Fibroblast of the aortic adventitia (primary cell): Measurements from ENCODE around the gene NSUN7. TPM values are rescaled to one million over a fixed set of nuclear protein-coding genes. Genes with fewer than 3 reads are reported as not detected.

Experiments
- DNase-seq: peaks from one replicate; pipeline ENCODE4 v3.0.0-alpha.2; 2010; ENCODE audit warnings: low read depth
- H3K4me3 ChIP-seq: 2 replicates; pipeline ENCODE4 v1.5.1; 2011; ENCODE audit warnings: low read depth, mild to moderate bottlenecking, control low read depth, low read length, moderate library complexity
- CTCF ChIP-seq: IDR thresholded peaks from 2 replicates; pipeline ENCODE4 v1.5.1; 2011; ENCODE audit warnings: mild to moderate bottlenecking, low read length, control low read depth, inconsistent platforms; ENCODE audit not compliant: insufficient read depth
- total RNA-seq: library from RNA; depleted of rRNA; stranded (reverse); fragments of >200 nt; gene quantifications from 2 replicates; pipeline ENCODE4 v1.2.3, GENCODE V29; 2012; ENCODE audit warnings: low replicate concordance

Gene NSUN7
- total RNA-seq, 1 donor = under 0.01 TPM

GRCh38 chr4:40825014-40825838 lies 75.5 kb downstream of the NSUN7 start:
- no peak for DNase-seq
- TF ChIP-seq CTCF = no peak

GRCh38 chr4:40826821-40827220 lies 77.1 kb downstream of the NSUN7 start:
- H3K4me3 ChIP-seq = no peak overlapping the region
- no peak for DNase-seq
- no peak for TF ChIP-seq CTCF

More at GRCh38 chr4:40825014-40825838, 75.5 kb downstream of the NSUN7 start:
- no peak overlapping the region for H3K4me3 ChIP-seq

GRCh38 chr4:40827758-40828157 lies 78.0 kb downstream of the NSUN7 start:
- DNase-seq = no peak
- no peak overlapping the region for H3K4me3 ChIP-seq

GRCh38 chr4:40828661-40829060 lies 78.9 kb downstream of the NSUN7 start:
- no peak overlapping the region for H3K4me3 ChIP-seq
- no peak for TF ChIP-seq CTCF
- DNase-seq = no peak

More at GRCh38 chr4:40827758-40828157, 78.0 kb downstream of the NSUN7 start:
- TF ChIP-seq CTCF = no peak

- no peak for TF ChIP-seq CTCF
- no peak overlapping the region for H3K4me3 ChIP-seq
- DNase-seq = no peak
Observed at GRCh38 chr4:40829586-40829985, 79.8 kb downstream of the NSUN7 start.

- no peak overlapping the region for H3K4me3 ChIP-seq
- DNase-seq = no peak
- TF ChIP-seq CTCF = no peak
Observed at GRCh38 chr4:40831146-40831907, 81.6 kb downstream of the NSUN7 start.
